Activated T-helper 2 cell treated with anti-CD3 and anti-CD28 coated beads, Interferon-gamma antibody, Interleukin-2, Interleukin-4, amounts not matched to agents 10 μg/mL and 5 μg/mL and 100 μg/mL, durations not matched to agents 14 hours and 24 hours and 36 hours (primary cell): ENCODE results near the gene SLC22A3. TPM values are rescaled to one million over a fixed set of nuclear protein-coding genes. Genes with fewer than 3 reads are reported as not detected.
"Not testable (repeated sequence)": the region's sequence is repeated elsewhere in the genome, so short reads cannot be mapped to it uniquely, and the experiment has no call there.

Source experiments
- DNase-seq: peaks from one replicate; pipeline ENCODE4 v3.0.0; 2021; ENCODE audit warnings: low spot score
- H3K27ac Mint-ChIP-seq: one replicate; pipeline ENCODE4 v1.8.0; 2021; ENCODE audit warnings: mixed read lengths
- H3K27me3 Mint-ChIP-seq: one replicate; pipeline ENCODE4 v1.8.0; 2021; ENCODE audit warnings: low read depth, mixed read lengths
- H3K36me3 Mint-ChIP-seq: one replicate; pipeline ENCODE4 v1.8.0; 2021; ENCODE audit warnings: low read depth, mixed read lengths
- H3K4me1 Mint-ChIP-seq: one replicate; pipeline ENCODE4 v1.8.0; 2021; ENCODE audit warnings: low read depth, mixed read lengths
- H3K4me3 Mint-ChIP-seq: one replicate; pipeline ENCODE4 v1.8.0; 2021; ENCODE audit warnings: low read depth, mild to moderate bottlenecking, moderate library complexity, mixed read lengths
- H3K9me3 Mint-ChIP-seq: one replicate; pipeline ENCODE4 v1.8.0; 2021; ENCODE audit warnings: mixed read lengths
- intact Hi-C: fragments of 100-400 bp; cut with micrococcal nuclease; formaldehyde crosslinking; loops from one replicate; pipeline ENCODE4 v1.15.1; 2023
- total RNA-seq: library from RNA; stranded (reverse); gene quantifications from 2 replicates; pipeline ENCODE4 v1.2.3, GENCODE V29; 2022

Gene SLC22A3
- total RNA-seq, 1 donor from 2014 or later = not detected

- Mint-ChIP-seq H3K4me3 (no peak overlapping the region), H3K36me3 (no peaks in the 10 kb centered on the region), H3K9me3 (no peaks in the 10 kb centered on the region), H3K27ac (no peak overlapping the region), H3K4me1 (no peaks in the 10 kb centered on the region), H3K27me3 (peaks cover 28% of the 10 kb centered on the region)
- intact Hi-C loops = loop anchor here (10.0 kb wide), 1 partner anchor 586 kb away; no protein-coding TSS in a partner anchor
- DNase-seq = no peak
Observed at GRCh38 chr6:160450849-160451248, 102.7 kb downstream of the SLC22A3 start.

DNA sequence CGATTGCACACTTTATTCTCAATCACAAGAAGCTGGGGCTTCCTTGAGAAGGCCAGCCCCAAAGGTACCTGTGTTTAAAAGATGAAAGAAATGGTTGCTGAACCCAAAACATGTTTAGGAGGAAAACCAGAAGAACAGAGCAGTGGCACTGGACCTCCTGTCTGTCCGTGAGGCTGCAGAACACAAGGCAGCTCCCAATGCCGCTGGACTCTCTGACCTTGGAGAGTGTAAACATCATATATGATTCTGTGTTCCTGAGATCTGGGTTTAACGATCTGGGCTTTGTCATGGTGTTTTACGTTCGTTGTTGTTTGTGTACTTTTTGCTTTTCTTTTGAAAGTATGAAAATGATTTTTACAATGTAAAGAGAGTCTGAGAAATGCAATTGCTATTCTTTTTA, 106.1 kb downstream of the SLC22A3 start:
- Mint-ChIP-seq H3K9me3 (no peaks in the 10 kb centered on the region), H3K27me3 (peaks cover 20% of the 10 kb centered on the region), H3K27ac (no peak overlapping the region), H3K36me3 (no peaks in the 10 kb centered on the region), H3K4me3 (no peak overlapping the region), H3K4me1 (peaks cover 12% of the 10 kb centered on the region)
- intact Hi-C loops = loop anchor here (10.0 kb wide), 1 partner anchor 590 kb away; no protein-coding TSS in a partner anchor
- DNase-seq = no peak

- no peaks in the 10 kb centered on the region for H3K9me3 Mint-ChIP-seq
- H3K36me3 Mint-ChIP-seq = peaks cover 7% of the 10 kb centered on the region
- H3K27me3 Mint-ChIP-seq = peaks cover 20% of the 10 kb centered on the region
- H3K27ac Mint-ChIP-seq = no peak overlapping the region
- H3K4me3 Mint-ChIP-seq = no peak overlapping the region
- intact Hi-C loops = loop anchor here (10.0 kb wide), 1 partner anchor 590 kb away; no protein-coding TSS in a partner anchor
- H3K4me1 Mint-ChIP-seq = peaks cover 19% of the 10 kb centered on the region
- DNase-seq = no peak
Observed at GRCh38 chr6:160455081-160455480, 106.9 kb downstream of the SLC22A3 start.

- DNase-seq = peak; percentile 56
- Mint-ChIP-seq H3K27ac (no peak overlapping the region), H3K9me3 (no peaks in the 10 kb centered on the region), H3K36me3 (peaks cover 11% of the 10 kb centered on the region), H3K4me1 (peaks cover 25% of the 10 kb centered on the region), H3K4me3 (no peak overlapping the region), H3K27me3 (peaks cover 19% of the 10 kb centered on the region)
- intact Hi-C loops = loop anchor here (1.0 to 10.0 kb wide), 3 partner anchors 80 to 591 kb away; no protein-coding TSS in a partner anchor
Observed at GRCh38 chr6:160455541-160456213, 107.5 kb downstream of the SLC22A3 start.

DNA sequence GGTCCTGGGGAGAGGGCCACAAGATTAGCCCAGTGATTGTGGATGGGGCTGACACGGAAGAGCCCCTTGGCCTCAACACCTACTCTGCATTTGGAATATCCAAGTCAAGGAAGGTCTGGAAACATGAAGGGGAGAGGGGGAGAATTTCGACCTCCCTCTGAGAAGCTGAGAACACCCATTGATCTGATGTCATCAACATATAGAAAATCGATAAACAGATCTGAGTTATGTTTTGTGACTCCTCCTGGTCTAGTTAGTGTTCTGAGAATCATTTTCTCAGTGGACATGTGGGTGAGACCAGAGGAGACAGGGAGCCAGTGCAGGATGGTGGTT, 108.0 kb downstream of the SLC22A3 start:
- Mint-ChIP-seq H3K27me3 (peaks cover 21% of the 10 kb centered on the region), H3K4me3 (no peak overlapping the region), H3K9me3 (no peaks in the 10 kb centered on the region), H3K27ac (no peak overlapping the region), H3K4me1 (peaks cover 30% of the 10 kb centered on the region), H3K36me3 (peaks cover 13% of the 10 kb centered on the region)
- intact Hi-C loops = loop anchor here (1.0 to 10.0 kb wide), 3 partner anchors 79 to 591 kb away; no protein-coding TSS in a partner anchor
- no peak for DNase-seq

- no peak for DNase-seq
- H3K27me3 Mint-ChIP-seq = peaks cover 15% of the 10 kb centered on the region
- peaks cover 2% of the 10 kb centered on the region for H3K9me3 Mint-ChIP-seq
- no peak overlapping the region for H3K27ac Mint-ChIP-seq
- H3K4me3 Mint-ChIP-seq = no peak overlapping the region
- intact Hi-C loops = loop anchor here (10.0 kb wide), 1 partner anchor 593 kb away; no protein-coding TSS in a partner anchor
- H3K36me3 Mint-ChIP-seq = peaks cover 13% of the 10 kb centered on the region
- peaks cover 40% of the 10 kb centered on the region for H3K4me1 Mint-ChIP-seq
Observed at GRCh38 chr6:160457823-160458222, 109.6 kb downstream of the SLC22A3 start.

- Mint-ChIP-seq H3K27ac (no peak overlapping the region), H3K36me3 (peaks cover 19% of the 10 kb centered on the region), H3K27me3 (peaks cover 12% of the 10 kb centered on the region), H3K9me3 (peaks cover 9% of the 10 kb centered on the region), H3K4me3 (no peak overlapping the region), H3K4me1 (peaks cover 51% of the 10 kb centered on the region)
- DNase-seq = no peak
- intact Hi-C loops = loop anchor here (1.0 to 10.0 kb wide), 5 partner anchors 59 to 768 kb away; partner anchors contain the start of gene SOD2
Observed at GRCh38 chr6:160461641-160462040, 113.5 kb downstream of the SLC22A3 start.

GRCh38 chr6:160462116-160462515, 113.9 kb downstream of the SLC22A3 start:
- Mint-ChIP-seq H3K27me3 (peaks cover 12% of the 10 kb centered on the region), H3K27ac (no peak overlapping the region), H3K36me3 (peaks cover 21% of the 10 kb centered on the region), H3K4me1 (peaks cover 51% of the 10 kb centered on the region), H3K9me3 (peaks cover 9% of the 10 kb centered on the region), H3K4me3 (no peak overlapping the region)
- intact Hi-C loops = loop anchor here (1.0 to 10.0 kb wide), 5 partner anchors 59 to 769 kb away; partner anchors contain the start of gene SOD2
- no peak for DNase-seq

GRCh38 chr6:160462551-160463109, 114.5 kb downstream of the SLC22A3 start:
- Mint-ChIP-seq H3K4me1 (peaks cover 51% of the 10 kb centered on the region), H3K27me3 (peaks cover 15% of the 10 kb centered on the region)

DNA sequence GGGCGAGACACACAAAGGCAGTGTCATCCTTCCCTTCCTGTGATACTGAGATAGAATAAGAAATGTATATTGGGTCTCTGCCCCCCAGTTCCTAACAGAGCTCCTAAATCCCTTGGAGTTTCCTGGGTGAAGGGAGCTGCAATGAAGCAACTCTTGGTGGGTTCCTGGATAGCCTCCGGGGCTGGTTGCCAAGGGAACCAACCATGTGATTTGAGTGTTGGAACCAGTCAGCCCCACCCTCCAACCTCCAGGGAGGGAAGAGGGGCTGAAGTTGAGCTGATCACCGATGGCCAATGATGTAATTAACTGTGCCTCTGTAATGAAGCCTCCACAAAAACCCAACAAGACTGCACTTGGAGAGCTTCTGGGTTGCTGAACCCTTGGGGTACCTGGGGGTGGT, 116.6 kb downstream of the SLC22A3 start:
- H3K36me3 Mint-ChIP-seq = peaks cover 17% of the 10 kb centered on the region
- peaks cover 9% of the 10 kb centered on the region for H3K9me3 Mint-ChIP-seq
- H3K4me3 Mint-ChIP-seq = no peak overlapping the region
- no peak overlapping the region for H3K27ac Mint-ChIP-seq
- intact Hi-C loops = loop anchor here (10.0 kb wide), 1 partner anchor 240 kb away; no protein-coding TSS in a partner anchor
- peaks cover 28% of the 10 kb centered on the region for H3K27me3 Mint-ChIP-seq
- peaks cover 36% of the 10 kb centered on the region for H3K4me1 Mint-ChIP-seq
- DNase-seq = no peak

More at GRCh38 chr6:160462551-160463109, 114.5 kb downstream of the SLC22A3 start:
- Mint-ChIP-seq H3K27ac (peak overlapping the region; percentile 63), H3K4me3 (peak overlapping the region; percentile 26), H3K36me3 (peaks cover 21% of the 10 kb centered on the region), H3K9me3 (peaks cover 9% of the 10 kb centered on the region)
- intact Hi-C loops = loop anchor here (1.0 to 10.0 kb wide), 5 partner anchors 58 to 769 kb away; partner anchors contain the start of gene SOD2
- DNase-seq = peak; percentile 67

- H3K27ac Mint-ChIP-seq, DNase-seq, H3K4me3 Mint-ChIP-seq, H3K9me3 Mint-ChIP-seq, H3K36me3 Mint-ChIP-seq: not testable (repeated sequence)
- intact Hi-C loops = loop anchor here (10.0 kb wide), 1 partner anchor 243 kb away; no protein-coding TSS in a partner anchor
- Mint-ChIP-seq H3K27me3 (peaks cover 35% of the 10 kb centered on the region), H3K4me1 (peaks cover 28% of the 10 kb centered on the region)
Observed at GRCh38 chr6:160467261-160467871, 119.2 kb downstream of the SLC22A3 start.

GRCh38 chr6:160469153-160469552, 121.0 kb downstream of the SLC22A3 start:
- H3K27me3 Mint-ChIP-seq = peaks cover 38% of the 10 kb centered on the region
- intact Hi-C loops = loop anchor here (10.0 kb wide), 1 partner anchor 244 kb away; no protein-coding TSS in a partner anchor
- no peak overlapping the region for H3K4me3 Mint-ChIP-seq

More at GRCh38 chr6:160469153-160469552, 121.0 kb downstream of the SLC22A3 start:
- Mint-ChIP-seq H3K4me1 (peaks cover 13% of the 10 kb centered on the region), H3K36me3 (peaks cover 8% of the 10 kb centered on the region), H3K27ac (no peak overlapping the region), H3K9me3 (peaks cover 3% of the 10 kb centered on the region)
- no peak for DNase-seq
